IMR-90 (cell line): Measurements from ENCODE around the gene MACF1. TPM values are rescaled to one million over a fixed set of nuclear protein-coding genes. Genes with fewer than 3 reads are reported as not detected.

ENCODE experiments used
- ATAC-seq: fragments of 200-7000 bp; cut with Tn5 transposase; 2 replicates; pipeline ENCODE4 v1.9.1; 2020; ENCODE audit warnings: low read depth, mild to moderate bottlenecking, moderate library complexity
- BruUV-seq: library from RNA; stranded (reverse); fragments of 400-500 nt; replicated peaks from 2 replicates; lab custom pipeline; 2021; lab: Mats Ljungman, UMichigan
- CTCF ChIA-PET: fragments of 300-600 bp; formaldehyde crosslinking; extraction: SDS; loops from one replicate; lab custom pipeline; 2021; ENCODE audit warnings: antibody characterized with exemption; lab: Yijun Ruan, JAX
- POLR2A ChIA-PET: fragments of 300-600 bp; sonication (Branson Sonifier 250); formaldehyde crosslinking; loops from one replicate; lab custom pipeline; 2022; ENCODE audit warnings: antibody characterized with exemption; ENCODE audit not compliant: unreplicated experiment; lab: Charles Lee
- DNase-seq: peaks from one replicate; pipeline ENCODE4 v3.0.0; 2013
- H2AFZ ChIP-seq: replicated peaks from 2 replicates; pipeline ENCODE3; 2013; ENCODE audit warnings: low read length, mild to moderate bottlenecking; ENCODE audit not compliant: poor library complexity
- H2AK5ac ChIP-seq: 2 replicates; pipeline ENCODE4 v1.6.1; 2013; ENCODE audit warnings: low read depth, low read length, inconsistent platforms
- H2AK9ac ChIP-seq: replicated peaks from 2 replicates; pipeline ENCODE3; 2013; ENCODE audit warnings: mild to moderate bottlenecking, low read depth, low read length, moderate library complexity; ENCODE audit not compliant: poor library complexity
- H2BK120ac ChIP-seq: 2 replicates; pipeline ENCODE4 v1.6.1; 2013; ENCODE audit warnings: low read depth, low read length, inconsistent platforms
- H2BK15ac ChIP-seq: 3 replicates; pipeline ENCODE4 v1.6.1; 2013; ENCODE audit warnings: low read depth, low read length, inconsistent platforms
- H2BK20ac ChIP-seq: 2 replicates; pipeline ENCODE4 v1.6.1; 2013; ENCODE audit warnings: low read depth, mild to moderate bottlenecking, inconsistent platforms, low read length, moderate library complexity
- H2BK5ac ChIP-seq: 2 replicates; pipeline ENCODE4 v1.6.1; 2013; ENCODE audit warnings: mild to moderate bottlenecking, low read depth, low read length, inconsistent platforms; ENCODE audit not compliant: poor library complexity, severe bottlenecking
- H3K14ac ChIP-seq: replicated peaks from 2 replicates; pipeline ENCODE4 v1.6.1; 2013; ENCODE audit warnings: low read depth, low read length, inconsistent platforms
- H3K18ac ChIP-seq: 2 replicates; pipeline ENCODE4 v1.6.1; 2013; ENCODE audit warnings: low read depth, low read length, control low read depth
- H3K23ac ChIP-seq: 2 replicates; pipeline ENCODE4 v1.6.1; 2013; ENCODE audit warnings: low read depth, low read length, inconsistent platforms
- H3K27ac ChIP-seq: 2 replicates; pipeline ENCODE4 v1.5.1; 2013; ENCODE audit warnings: mild to moderate bottlenecking, control low read depth, low read length; ENCODE audit not compliant: insufficient read depth
- H3K27me3 ChIP-seq: 2 replicates; pipeline ENCODE4 v1.6.1; 2013; ENCODE audit warnings: low read length; ENCODE audit not compliant: control insufficient read depth, insufficient read depth
- H3K36me3 ChIP-seq: 2 replicates; pipeline ENCODE4 v1.6.1; 2013; ENCODE audit warnings: low read length, mixed read lengths; ENCODE audit not compliant: control insufficient read depth, insufficient read depth
- H3K4ac ChIP-seq: 2 replicates; pipeline ENCODE4 v1.6.1; 2013; ENCODE audit warnings: low read depth, low read length, inconsistent platforms
- H3K4me1 ChIP-seq: 2 replicates; pipeline ENCODE4 v1.6.1; 2013; ENCODE audit warnings: low read length, mixed read lengths; ENCODE audit not compliant: control insufficient read depth, insufficient read depth
- H3K4me2 ChIP-seq: 2 replicates; pipeline ENCODE4 v1.6.1; 2013; ENCODE audit warnings: low read depth, mild to moderate bottlenecking, control low read depth, low read length, moderate library complexity
- H3K4me3 ChIP-seq: 2 replicates; pipeline ENCODE4 v1.5.1; 2013; ENCODE audit warnings: low read depth, mild to moderate bottlenecking, control low read depth, low read length, moderate library complexity; ENCODE audit not compliant: insufficient read depth
- H3K56ac ChIP-seq: 2 replicates; pipeline ENCODE4 v1.6.1; 2013; ENCODE audit warnings: low read length, inconsistent platforms; ENCODE audit not compliant: insufficient read depth; ENCODE audit errors: extremely low read depth
- H3K79me1 ChIP-seq, 2 experiments: 2 replicates each; pipeline ENCODE4 v1.6.1; 2013; ENCODE audit warnings: low read length in 2 of 2, inconsistent platforms in 1 of 2, low read depth in 1 of 2
- H3K9ac ChIP-seq: 2 replicates; pipeline ENCODE4 v1.6.1; 2013; ENCODE audit warnings: low read depth, low read length, control low read depth
- H3K9me1 ChIP-seq: 2 replicates; pipeline ENCODE4 v1.6.1; 2013; ENCODE audit warnings: low read length, inconsistent platforms; ENCODE audit not compliant: insufficient read depth
- H3K9me3 ChIP-seq: 2 replicates; pipeline ENCODE4 v1.6.1; 2013; ENCODE audit warnings: low read length; ENCODE audit not compliant: control insufficient read depth, insufficient read depth
- H4K20me1 ChIP-seq: 2 replicates; pipeline ENCODE4 v1.6.1; 2013; ENCODE audit warnings: low read length, inconsistent platforms; ENCODE audit not compliant: insufficient read depth
- H4K5ac ChIP-seq: 2 replicates; pipeline ENCODE4 v1.6.1; 2013; ENCODE audit warnings: mild to moderate bottlenecking, low read depth, low read length, control low read depth
- H4K8ac ChIP-seq, 2 experiments: 2 replicates each; pipeline ENCODE4 v1.6.1; 2013; ENCODE audit warnings: low read depth in 2 of 2, low read length in 2 of 2, control low read depth in 1 of 2, inconsistent platforms in 1 of 2
- H4K91ac ChIP-seq: 2 replicates; pipeline ENCODE4 v1.6.1; 2013; ENCODE audit warnings: low read depth, low read length, inconsistent platforms; ENCODE audit not compliant: insufficient read depth
- BHLHE40 ChIP-seq: fragments of 150-350 bp; IDR thresholded peaks from 2 replicates; pipeline ENCODE4 v1.6.1; 2016; ENCODE audit warnings: mild to moderate bottlenecking, low read depth, low read length
- CEBPB ChIP-seq: IDR thresholded peaks from 2 replicates; pipeline ENCODE4 v1.6.1; 2012; ENCODE audit warnings: low read depth, low read length, improper control_type of control experiment
- CHD1 ChIP-seq: IDR thresholded peaks from 2 replicates; pipeline ENCODE4 v1.6.1; 2012; ENCODE audit warnings: low read depth, low read length, improper control_type of control experiment
- FOS ChIP-seq: fragments of 150-350 bp; IDR thresholded peaks from 2 replicates; pipeline ENCODE4 v1.6.1; 2016; ENCODE audit warnings: low read depth, low read length
- MAFK ChIP-seq: IDR thresholded peaks from 2 replicates; pipeline ENCODE4 v1.6.1; 2012; ENCODE audit warnings: low read depth, low read length, improper control_type of control experiment
- MAZ ChIP-seq: IDR thresholded peaks from 2 replicates; pipeline ENCODE4 v1.6.1; 2012; ENCODE audit warnings: low read depth, mild to moderate bottlenecking, low read length, improper control_type of control experiment, moderate library complexity, borderline replicate concordance
- MXI1 ChIP-seq: IDR thresholded peaks from 2 replicates; pipeline ENCODE4 v1.6.1; 2012; ENCODE audit warnings: low read depth, mild to moderate bottlenecking, low read length, moderate library complexity, borderline replicate concordance
- NFE2L2 ChIP-seq: fragments of 150-350 bp; IDR thresholded peaks from 2 replicates; pipeline ENCODE4 v1.6.1; 2016; ENCODE audit warnings: low read depth, mild to moderate bottlenecking, low read length
- POLR2A ChIP-seq: IDR thresholded peaks from 2 replicates; pipeline ENCODE4 v1.6.1; 2012; ENCODE audit warnings: mild to moderate bottlenecking, low read depth, low read length
- RAD21 ChIP-seq: IDR thresholded peaks from 2 replicates; pipeline ENCODE4 v1.6.1; 2012; ENCODE audit warnings: low read length, improper control_type of control experiment
- RCOR1 ChIP-seq: IDR thresholded peaks from 2 replicates; pipeline ENCODE4 v1.6.1; 2012; ENCODE audit warnings: mild to moderate bottlenecking, low read length, improper control_type of control experiment; ENCODE audit not compliant: insufficient replicate concordance
- RFX5 ChIP-seq: IDR thresholded peaks from 2 replicates; pipeline ENCODE4 v1.8.0; 2012; ENCODE audit warnings: low read depth, mild to moderate bottlenecking, low read length, moderate library complexity
- SMC3 ChIP-seq: fragments of 150-350 bp; IDR thresholded peaks from 2 replicates; pipeline ENCODE4 v1.6.1; 2016; ENCODE audit warnings: low read depth, mild to moderate bottlenecking, antibody characterized with exemption, low read length, moderate library complexity
- USF2 ChIP-seq: fragments of 150-350 bp; IDR thresholded peaks from 2 replicates; pipeline ENCODE4 v1.6.1; 2017; ENCODE audit warnings: mild to moderate bottlenecking, antibody characterized with exemption, low read length, low read depth
- dilution Hi-C: fragments of 300-500 bp; cut with HindIII; formaldehyde crosslinking; loops from one replicate; pipeline ENCODE4 v1.14.3; 2018; ENCODE audit warnings: low sequenced_read_pairs; ENCODE audit not compliant: unreplicated experiment
- in situ Hi-C: fragments of 300-500 bp; cut with MboI; formaldehyde crosslinking; loops from 3 replicates; pipeline ENCODE4 v1.14.3; 2019; ENCODE audit warnings: low sequenced_read_pairs, inconsistent platforms, mixed read lengths
- intact Hi-C: fragments of 100-400 bp; cut with micrococcal nuclease; formaldehyde crosslinking; loops from 2 replicates; pipeline ENCODE4 v1.10.0; 2022
- polyA plus RNA-seq, 3 experiments: library from polyadenylated mRNA; depleted of rRNA; stranded (reverse); fragments of >200 nt; gene quantifications; 2 replicates each; pipeline ENCODE4 v1.2.3, GENCODE V29; 2012; ENCODE audit warnings: low replicate concordance in 1 of 3
- total RNA-seq: library from RNA; depleted of rRNA; stranded (reverse); fragments of >200 nt; gene quantifications from 2 replicates; pipeline ENCODE4 v1.2.3, GENCODE V29; 2012
- TF ChIP-seq, protein P1 (sequence below): fragments of 150-350 bp; IDR thresholded peaks from 2 replicates; pipeline ENCODE4 v1.6.1; 2016; ENCODE audit warnings: low read depth, mild to moderate bottlenecking, low read length, moderate library complexity, borderline replicate concordance
- TF ChIP-seq, protein P2 (sequence below): conservative IDR thresholded peaks from 2 replicates; pipeline ENCODE4 v1.5.1; 2012; ENCODE audit warnings: mild to moderate bottlenecking, low read depth, low read length, improper control_type of control experiment

MACF1 gene
- total and polyA plus RNA-seq, 2 of the 4 experiments (the other 2 are of a cell fraction): 67.6 to 369 TPM

DNA sequence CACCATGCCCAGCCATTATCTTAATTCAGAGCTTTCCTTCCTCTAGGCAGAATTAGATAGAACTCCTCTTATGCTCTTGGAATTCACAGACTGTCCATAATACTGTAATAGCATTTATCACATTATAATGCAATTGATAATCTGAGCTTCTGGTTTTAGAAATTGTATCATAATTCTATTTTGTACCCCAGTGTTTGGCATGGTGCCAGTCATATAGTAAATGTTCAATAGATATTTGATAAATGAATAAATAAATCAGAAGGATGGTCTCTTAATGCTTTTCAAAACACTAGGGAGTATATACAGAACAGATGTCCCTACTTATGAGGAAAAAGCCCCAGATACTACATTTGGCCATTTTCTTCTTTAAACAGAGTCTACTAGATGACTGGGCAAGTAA lies 167.6 kb downstream of the MACF1 start:
- Histone ChIP-seq H2BK5ac (no peak overlapping the region), H4K91ac (no peak overlapping the region), H3K27me3 (no peaks in the 10 kb centered on the region), H3K4me1 (0 out of 2 replicates have a peak, but pooled peaks cover 1% of the 10 kb centered on the region), H4K5ac (no peak overlapping the region), H3K9me1 (no peaks in the 10 kb centered on the region; the same call in 1 of the 2 replicates), H3K27ac (no peak overlapping the region), H3K4me2 (no peak overlapping the region), H4K8ac (no peak overlapping the region), H3K56ac (no peak overlapping the region), H2BK20ac (no peak overlapping the region), H3K14ac (no peak overlapping the region), H2AFZ (no peak overlapping the region), H3K36me3 (peaks cover 50% of the 10 kb centered on the region), H3K9me3 (no peaks in the 10 kb centered on the region), H3K9ac (no peak overlapping the region), H2AK5ac (no peak overlapping the region), H4K20me1 (no peaks in the 10 kb centered on the region), H3K79me1 (peaks cover 3 to 17% of the 10 kb centered on the region in 2 experiments), H2AK9ac (no peak overlapping the region), H3K18ac (no peak overlapping the region), H2BK15ac (no peak overlapping the region), H3K4me3 (no peak overlapping the region), H3K4ac (no peak overlapping the region), H3K23ac (no peak overlapping the region), H2BK120ac (no peak overlapping the region)
- ChIA-PET POLR2A (no interaction called here), CTCF (interaction anchor here (0.6 kb wide), 1 partner anchor 181 kb away, joined by 3 read pairs; no protein-coding TSS in a partner anchor)
- ATAC-seq (no peak), DNase-seq (no peak)
- TF ChIP-seq, protein P1, sequence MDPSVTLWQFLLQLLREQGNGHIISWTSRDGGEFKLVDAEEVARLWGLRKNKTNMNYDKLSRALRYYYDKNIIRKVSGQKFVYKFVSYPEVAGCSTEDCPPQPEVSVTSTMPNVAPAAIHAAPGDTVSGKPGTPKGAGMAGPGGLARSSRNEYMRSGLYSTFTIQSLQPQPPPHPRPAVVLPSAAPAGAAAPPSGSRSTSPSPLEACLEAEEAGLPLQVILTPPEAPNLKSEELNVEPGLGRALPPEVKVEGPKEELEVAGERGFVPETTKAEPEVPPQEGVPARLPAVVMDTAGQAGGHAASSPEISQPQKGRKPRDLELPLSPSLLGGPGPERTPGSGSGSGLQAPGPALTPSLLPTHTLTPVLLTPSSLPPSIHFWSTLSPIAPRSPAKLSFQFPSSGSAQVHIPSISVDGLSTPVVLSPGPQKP: no peak
- TF ChIP-seq CEBPB: no peak
- no peak for TF ChIP-seq RAD21
- no peak for TF ChIP-seq MXI1
- no peak for TF ChIP-seq MAZ
- no peak for TF ChIP-seq FOS
- TF ChIP-seq, protein P2, sequence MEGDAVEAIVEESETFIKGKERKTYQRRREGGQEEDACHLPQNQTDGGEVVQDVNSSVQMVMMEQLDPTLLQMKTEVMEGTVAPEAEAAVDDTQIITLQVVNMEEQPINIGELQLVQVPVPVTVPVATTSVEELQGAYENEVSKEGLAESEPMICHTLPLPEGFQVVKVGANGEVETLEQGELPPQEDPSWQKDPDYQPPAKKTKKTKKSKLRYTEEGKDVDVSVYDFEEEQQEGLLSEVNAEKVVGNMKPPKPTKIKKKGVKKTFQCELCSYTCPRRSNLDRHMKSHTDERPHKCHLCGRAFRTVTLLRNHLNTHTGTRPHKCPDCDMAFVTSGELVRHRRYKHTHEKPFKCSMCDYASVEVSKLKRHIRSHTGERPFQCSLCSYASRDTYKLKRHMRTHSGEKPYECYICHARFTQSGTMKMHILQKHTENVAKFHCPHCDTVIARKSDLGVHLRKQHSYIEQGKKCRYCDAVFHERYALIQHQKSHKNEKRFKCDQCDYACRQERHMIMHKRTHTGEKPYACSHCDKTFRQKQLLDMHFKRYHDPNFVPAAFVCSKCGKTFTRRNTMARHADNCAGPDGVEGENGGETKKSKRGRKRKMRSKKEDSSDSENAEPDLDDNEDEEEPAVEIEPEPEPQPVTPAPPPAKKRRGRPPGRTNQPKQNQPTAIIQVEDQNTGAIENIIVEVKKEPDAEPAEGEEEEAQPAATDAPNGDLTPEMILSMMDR: no peak
- TF ChIP-seq POLR2A: no peak
- TF ChIP-seq RFX5: no peak
- no peak for TF ChIP-seq RCOR1
- no peak for TF ChIP-seq MAFK
- TF ChIP-seq CHD1: no peak
- no peak for TF ChIP-seq SMC3
- TF ChIP-seq USF2: no peak
- no peak for TF ChIP-seq NFE2L2
- no peak for TF ChIP-seq BHLHE40
- BruUV-seq: no TSS peak
- in situ Hi-C loops (no loop called here), intact Hi-C loops (no loop called here), dilution Hi-C loops (loop anchor here (25.0 kb wide), 1 partner anchor 90 kb away; no protein-coding TSS in a partner anchor)
